Liver (tissue), 9 donors: ENCODE results near the gene WWC2. TPM values are rescaled to one million over a fixed set of nuclear protein-coding genes. Genes with fewer than 3 reads are reported as not detected.

Experiments
- DNase-seq: peaks from one replicate; pipeline ENCODE4 v3.0.0-alpha.2; 2017; ENCODE audit warnings: low spot score
- H3K27ac ChIP-seq, 2 donors: one replicate each; pipeline ENCODE4 v1.7.0; 2013; ENCODE audit warnings: inconsistent platforms in 2 of 2, low read length in 2 of 2, control low read depth in 1 of 2, low read depth in 1 of 2, mild to moderate bottlenecking in 1 of 2
- H3K27me3 ChIP-seq, 4 donors: one replicate each; pipeline versions ENCODE4 v1.6.1 to v1.7.0; 2013; ENCODE audit warnings: low read length in 3 of 4, inconsistent platforms in 1 of 4, mild to moderate bottlenecking in 1 of 4, moderate library complexity in 1 of 4; ENCODE audit not compliant: control insufficient read depth in 4 of 4, insufficient read depth in 4 of 4
- H3K36me3 ChIP-seq, 4 donors: one replicate each; pipeline versions ENCODE4 v1.6.1 to v1.7.0; 2013; ENCODE audit warnings: low read length in 3 of 4, mild to moderate bottlenecking in 3 of 4, low read depth in 1 of 4, moderate library complexity in 1 of 4; ENCODE audit not compliant: control insufficient read depth in 4 of 4, insufficient read depth in 3 of 4
- H3K4me1 ChIP-seq, 4 donors: one replicate each; pipeline versions ENCODE4 v1.6.1 to v1.7.0; 2013; ENCODE audit warnings: low read length in 3 of 4, mild to moderate bottlenecking in 3 of 4, moderate library complexity in 1 of 4; ENCODE audit not compliant: control insufficient read depth in 4 of 4, insufficient read depth in 4 of 4
- H3K4me3 ChIP-seq, 3 donors: one replicate each; pipeline versions ENCODE4 v1.6.1 to v1.7.0; 2013; ENCODE audit warnings: low read length in 3 of 3, control low read depth in 1 of 3, low read depth in 1 of 3, mild to moderate bottlenecking in 1 of 3
- H3K9ac ChIP-seq, 2 donors: one replicate each; pipeline ENCODE4 v1.7.0; 2013; ENCODE audit warnings: low read length in 2 of 2, mild to moderate bottlenecking in 2 of 2, moderate library complexity in 2 of 2, control low read depth in 1 of 2, low read depth in 1 of 2
- H3K9me3 ChIP-seq, 4 donors: one replicate each; pipeline versions ENCODE4 v1.6.1 to v1.7.0; 2013; ENCODE audit warnings: low read length in 3 of 4; ENCODE audit not compliant: control insufficient read depth in 4 of 4
- ATF3 ChIP-seq: IDR thresholded peaks from 2 replicates; pipeline ENCODE4 v1.6.1; 2016; ENCODE audit warnings: antibody characterized with exemption
- CTCF ChIP-seq: fragments of 150-350 bp; IDR thresholded peaks from 2 replicates; pipeline ENCODE4 v1.5.1; 2017; ENCODE audit warnings: improper control_type of control experiment, low read depth, low read length; ENCODE audit not compliant: missing input control
- EGR1 ChIP-seq, 2 donors: IDR thresholded peaks; 2 replicates each; pipeline ENCODE4 v1.6.1; 2016 to 2018; ENCODE audit warnings: antibody characterized with exemption in 2 of 2, low read depth in 2 of 2
- FOXA1 ChIP-seq: IDR thresholded peaks from 2 replicates; pipeline ENCODE4 v1.6.1; 2016; ENCODE audit warnings: antibody characterized with exemption
- FOXA2 ChIP-seq: IDR thresholded peaks from 2 replicates; pipeline ENCODE4 v1.6.1; 2016; ENCODE audit warnings: antibody characterized with exemption
- GABPA ChIP-seq, 2 donors: IDR thresholded peaks in 1 of 2; conservative IDR thresholded peaks in 1 of 2; 2 replicates each; pipeline ENCODE4 v1.6.1; 2016; ENCODE audit warnings: antibody characterized with exemption in 2 of 2, mild to moderate bottlenecking in 1 of 2, moderate library complexity in 1 of 2
- HNF4A ChIP-seq, 2 donors: conservative IDR thresholded peaks; 2 replicates each; pipeline ENCODE4 v1.6.1; 2016; ENCODE audit warnings: antibody characterized with exemption in 2 of 2, mild to moderate bottlenecking in 2 of 2
- HNF4G ChIP-seq: IDR thresholded peaks from 2 replicates; pipeline ENCODE4 v1.6.1; 2016; ENCODE audit warnings: antibody characterized with exemption
- JUND ChIP-seq, 2 donors: IDR thresholded peaks; 2 replicates each; pipeline ENCODE4 v1.6.1; 2016; ENCODE audit warnings: antibody characterized with exemption in 2 of 2
- MAX ChIP-seq: IDR thresholded peaks from 2 replicates; pipeline ENCODE4 v1.6.1; 2016; ENCODE audit warnings: antibody characterized with exemption
- NR2F2 ChIP-seq: IDR thresholded peaks from 2 replicates; pipeline ENCODE4 v1.6.1; 2016; ENCODE audit warnings: antibody characterized with exemption
- RAD21 ChIP-seq, 2 donors: IDR thresholded peaks; 2 replicates each; pipeline ENCODE4 v1.6.1; 2016; ENCODE audit warnings: antibody characterized with exemption in 2 of 2, mild to moderate bottlenecking in 2 of 2
- REST ChIP-seq: IDR thresholded peaks from 2 replicates; pipeline ENCODE4 v1.6.1; 2016; ENCODE audit warnings: antibody characterized with exemption, mild to moderate bottlenecking
- RXRA ChIP-seq, 2 donors: IDR thresholded peaks; 2 replicates each; pipeline ENCODE4 v1.6.1; 2017 to 2018; ENCODE audit warnings: antibody characterized with exemption in 2 of 2, mild to moderate bottlenecking in 1 of 2
- SP1 ChIP-seq: IDR thresholded peaks from 2 replicates; pipeline ENCODE4 v1.6.1; 2018; ENCODE audit warnings: antibody characterized with exemption, mild to moderate bottlenecking
- TAF1 ChIP-seq: conservative IDR thresholded peaks from 2 replicates; pipeline ENCODE4 v1.6.1; 2016; ENCODE audit warnings: antibody characterized with exemption, mild to moderate bottlenecking
- YY1 ChIP-seq: IDR thresholded peaks from 2 replicates; pipeline ENCODE4 v1.6.1; 2016; ENCODE audit warnings: antibody characterized with exemption, mild to moderate bottlenecking
- ZBTB33 ChIP-seq: IDR thresholded peaks from 2 replicates; pipeline ENCODE4 v1.6.1; 2016; ENCODE audit warnings: antibody characterized with exemption
- WGBS: extraction: QIAGEN DNeasy Blood & Tissue Kit; methylation state at CpG from one replicate; pipeline ENCODE4 v1.1.7; 2013; 5-methylcytosine and 5-hydroxymethylcytosine counted together
- polyA plus RNA-seq, 2 donors: library from polyadenylated mRNA; stranded (reverse) in 1 of 2; unstranded in 1 of 2; fragments of 200-250 nt in 1 of 2; fragments of >200 nt in 1 of 2; fragmentation: Nextera tagmentation in 1 of 2; extraction: Ambion mirVana in 1 of 2; gene quantifications; one replicate each; pipeline versions ENCODE4 v1.2.1 to v1.2.3, GENCODE V29; 2013 to 2015
- total RNA-seq, 2 donors: library from RNA; depleted of rRNA; stranded (reverse); fragments of >200 nt; gene quantifications; one replicate each; pipeline ENCODE4 v1.2.3, GENCODE V29; 2014
- donor health status: healthy.
- donor health status: healthy.
- donor health status: healthy.
- donor health status: healthy.
- donor health status: healthy.

Gene WWC2
- total and polyA plus RNA-seq, 4 donors: 8.6 to 60.1 (median 13.3) TPM

- TF ChIP-seq FOXA1 (no peak), TAF1 (no peak)
Observed at GRCh38 chr4:183345261-183345660, 246.2 kb downstream of the WWC2 start (continued).

GRCh38 chr4:183347146-183347545 lies 248.1 kb downstream of the WWC2 start:
- no peak for TF ChIP-seq TAF1
- TF ChIP-seq RXRA (IDR thresholded peaks at IDR 0.05): no peak
- no peak for TF ChIP-seq ZBTB33
- TF ChIP-seq SP1: no peak
- no peak for TF ChIP-seq REST
- TF ChIP-seq FOXA2: no peak
- no peak for TF ChIP-seq ATF3
- no peak for TF ChIP-seq EGR1 (IDR thresholded peaks at IDR 0.05; ENCODE audit: low read depth in 2 of 2)
- TF ChIP-seq HNF4A (conservative IDR thresholded peaks at IDR 0.05): no peak
- TF ChIP-seq MAX: no peak
- no peak for TF ChIP-seq HNF4G
- TF ChIP-seq RAD21 (IDR thresholded peaks at IDR 0.05): no peak
- no peak for TF ChIP-seq NR2F2
- TF ChIP-seq JUND (IDR thresholded peaks at IDR 0.05): no peak
- no peak for TF ChIP-seq FOXA1
- no peak for TF ChIP-seq YY1
- TF ChIP-seq CTCF: no peak
- no peak for TF ChIP-seq GABPA (IDR thresholded peaks at IDR 0.05 in 1 of 2, conservative IDR thresholded peaks at IDR 0.05 in 1 of 2)
- Histone ChIP-seq H3K36me3 (no peaks in the 10 kb centered on the region), H3K27ac (no peak overlapping the region), H3K4me3 (no peak overlapping the region), H3K4me1 (no peaks in the 10 kb centered on the region), H3K9ac (no peak overlapping the region), H3K27me3 (no peaks in the 10 kb centered on the region), H3K9me3 (no peaks in the 10 kb centered on the region)
- WGBS: 90% methylated on average over 8 of the region's 8 CpGs
- no peak for DNase-seq
